ENCODE results near the gene PRKCB.
"Not testable (repeated sequence)": the region's sequence is repeated elsewhere in the genome, so short reads cannot be mapped to it uniquely, and the experiment has no call there.

Gene PRKCB

DNA sequence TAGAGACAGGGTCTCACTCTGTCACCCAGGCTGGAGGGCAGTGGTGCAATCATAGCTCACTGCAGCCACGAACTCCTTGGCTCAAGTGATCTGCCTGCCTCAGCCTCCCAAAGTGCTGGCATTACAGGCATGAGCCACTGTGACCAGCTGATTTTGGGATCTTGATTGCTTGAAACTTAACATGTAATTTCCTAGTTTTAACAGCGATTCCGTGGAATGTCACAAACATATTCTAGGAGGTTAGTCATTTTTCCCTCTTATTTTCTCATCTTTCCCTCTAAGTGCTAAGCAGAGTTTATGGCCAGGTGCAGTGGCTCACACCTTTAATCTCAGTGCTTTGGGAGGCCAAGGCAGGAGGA, 297.0 kb downstream of the PRKCB start:
- DNase-seq (ENCODE audit: low spot score): no peak

GRCh38 chr16:24135624-24136565, 300.1 kb downstream of the PRKCB start:
- no peak for DNase-seq (ENCODE audit: low spot score)

DNA sequence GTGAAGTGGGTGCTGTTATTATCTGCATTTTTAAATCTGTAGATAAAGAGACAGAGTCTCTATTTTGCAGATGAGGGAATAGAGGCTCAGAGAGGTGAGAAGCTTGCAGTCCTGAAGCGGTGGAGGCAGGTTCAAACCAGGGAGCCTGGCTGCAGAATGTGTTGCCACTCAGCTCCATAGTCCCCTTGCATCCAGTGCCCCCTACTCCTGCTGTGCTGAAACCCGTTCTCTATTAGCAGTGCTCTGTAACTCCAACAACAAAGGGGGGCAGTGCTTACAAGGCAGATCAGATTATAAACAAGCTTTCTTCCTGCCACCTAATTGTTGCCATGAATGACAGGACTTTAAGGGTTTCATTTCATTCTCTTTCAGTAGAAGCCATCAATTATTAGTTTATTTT, 302.2 kb downstream of the PRKCB start:
- no peak for DNase-seq (ENCODE audit: low spot score)

GRCh38 chr16:24138575-24138974, 302.8 kb downstream of the PRKCB start:
- DNase-seq (ENCODE audit: low spot score): no peak

- no peak for DNase-seq (ENCODE audit: low spot score)
Measured at GRCh38 chr16:24139282-24139681, 303.5 kb downstream of the PRKCB start.

DNA sequence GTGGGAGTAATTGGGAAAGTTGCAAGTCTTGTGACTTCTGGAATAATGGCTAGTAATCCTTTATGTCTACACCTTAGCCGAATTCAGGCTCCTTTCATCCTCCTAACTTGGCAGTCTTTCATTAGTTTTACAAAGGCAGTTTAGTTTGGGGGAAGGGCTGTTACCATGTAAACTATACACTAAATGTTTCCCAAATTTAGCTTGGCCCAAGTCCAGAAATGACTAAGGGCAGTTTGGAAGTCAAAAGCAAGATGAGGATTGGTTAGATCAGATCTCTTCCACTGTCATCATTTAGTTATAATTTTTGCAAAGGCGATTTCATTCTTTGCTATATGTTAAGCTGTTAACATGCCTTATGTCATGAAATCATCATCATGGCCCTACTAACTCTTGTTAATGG, 304.9 kb downstream of the PRKCB start:
- DNase-seq (ENCODE audit: low spot score): no peak

DNA sequence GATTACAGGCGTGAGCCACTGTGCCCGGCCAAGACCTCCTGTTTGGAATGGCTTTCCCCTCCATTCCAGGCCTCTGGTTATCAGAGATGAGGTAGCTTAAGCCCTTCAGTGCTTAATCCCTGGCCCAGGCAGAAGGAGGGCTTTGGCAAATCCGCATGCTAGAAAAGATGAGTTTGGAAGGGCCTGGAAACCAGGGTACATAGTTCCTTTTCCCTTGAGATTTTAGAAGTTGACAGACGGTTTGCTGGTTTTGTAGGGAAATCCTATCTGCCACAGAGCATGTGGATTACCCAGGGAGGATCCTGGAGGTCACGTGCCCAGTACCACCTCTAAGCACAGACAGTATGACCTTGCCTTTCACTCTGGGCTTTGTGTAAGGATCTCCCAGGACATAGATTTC, 305.7 kb downstream of the PRKCB start:
- no peak for DNase-seq (ENCODE audit: low spot score)

DNA sequence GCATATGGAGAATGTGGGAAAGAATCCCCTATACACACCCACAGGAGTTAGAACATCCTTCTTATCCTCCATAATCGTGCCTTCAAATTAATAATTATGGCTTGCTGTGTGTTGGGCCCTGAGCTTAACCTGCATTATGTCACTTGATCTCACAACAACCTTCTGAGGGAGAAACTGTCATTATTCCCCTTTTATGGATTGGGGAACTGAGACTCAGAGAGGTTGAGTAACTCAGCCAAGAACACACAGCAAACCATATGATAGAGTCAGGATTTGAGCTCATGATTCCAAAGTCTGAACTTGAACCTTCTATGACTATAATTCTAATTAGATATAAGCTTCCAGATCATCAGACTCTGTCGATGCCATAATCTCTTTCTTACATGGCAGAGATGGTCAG, 306.1 kb downstream of the PRKCB start:
- DNase-seq (ENCODE audit: low spot score): no peak

GRCh38 chr16:24145927-24146326, 310.1 kb downstream of the PRKCB start:
- DNase-seq (ENCODE audit: low spot score): no peak

DNA sequence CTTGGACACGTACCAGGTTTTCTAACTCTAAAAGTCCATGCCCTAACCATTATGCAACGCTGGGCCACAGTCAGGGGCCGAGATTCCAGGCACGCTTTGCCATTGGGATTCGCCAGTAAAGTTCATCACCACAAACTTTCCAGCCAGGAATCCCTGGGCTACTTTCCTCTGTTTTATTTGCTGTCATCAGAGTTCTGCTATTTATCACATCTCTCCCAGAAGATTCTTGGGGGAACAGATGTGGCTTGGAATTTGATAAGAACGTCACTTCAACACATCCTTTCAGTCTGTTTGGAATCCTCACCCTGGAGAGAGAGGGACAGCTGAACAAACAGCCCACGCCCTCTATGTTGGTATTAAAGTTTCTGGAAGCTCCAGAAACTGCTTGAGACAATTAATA, 310.7 kb downstream of the PRKCB start:
- DNase-seq (ENCODE audit: low spot score): no peak

DNA sequence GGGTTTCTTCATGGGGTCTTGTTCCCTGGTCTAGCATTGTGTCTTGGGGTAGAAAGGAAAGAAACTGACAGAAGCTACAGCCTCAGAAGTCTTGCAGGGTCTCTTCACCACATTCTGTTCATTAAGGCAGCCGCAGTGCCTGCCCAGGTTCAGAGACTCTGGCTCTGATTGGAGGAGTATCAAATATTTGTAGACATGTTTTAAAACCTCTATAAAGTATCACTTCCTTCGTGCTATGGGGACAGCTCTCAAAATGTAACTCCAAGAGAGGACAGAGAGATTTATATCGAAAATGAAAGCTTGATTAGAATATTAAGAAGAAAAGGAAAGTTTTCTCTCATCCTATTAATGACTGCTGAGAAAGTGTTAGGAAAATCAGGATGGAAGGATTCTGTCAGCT, 313.3 kb downstream of the PRKCB start:
- no peak for DNase-seq (ENCODE audit: low spot score)

GRCh38 chr16:24150282-24150681, 314.5 kb downstream of the PRKCB start:
- no peak for DNase-seq (ENCODE audit: low spot score)

DNA sequence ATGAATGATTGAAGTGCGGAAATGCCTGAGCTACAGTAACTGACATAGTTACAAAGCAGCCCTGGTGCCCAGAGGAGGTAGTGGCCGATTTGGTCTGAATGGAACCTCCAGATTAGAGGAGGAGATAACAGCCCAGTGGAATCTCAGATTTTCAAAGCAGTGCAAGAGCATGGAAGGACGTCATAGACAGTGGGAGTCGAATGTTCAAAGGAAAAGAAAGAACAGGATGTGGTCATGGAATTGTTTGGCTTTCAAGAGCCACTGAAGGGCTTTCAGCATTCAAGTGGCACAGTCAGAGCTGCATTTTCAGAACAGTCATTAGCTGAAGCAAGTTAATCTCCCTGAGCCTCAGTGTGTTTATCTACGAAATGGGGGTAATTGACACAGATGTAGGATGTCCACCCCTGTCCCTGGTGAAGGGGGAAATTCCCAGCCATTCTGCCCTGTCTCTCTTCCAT, 315.7 kb downstream of the PRKCB start:
- DNase-seq (ENCODE audit: low spot score): no peak

DNA sequence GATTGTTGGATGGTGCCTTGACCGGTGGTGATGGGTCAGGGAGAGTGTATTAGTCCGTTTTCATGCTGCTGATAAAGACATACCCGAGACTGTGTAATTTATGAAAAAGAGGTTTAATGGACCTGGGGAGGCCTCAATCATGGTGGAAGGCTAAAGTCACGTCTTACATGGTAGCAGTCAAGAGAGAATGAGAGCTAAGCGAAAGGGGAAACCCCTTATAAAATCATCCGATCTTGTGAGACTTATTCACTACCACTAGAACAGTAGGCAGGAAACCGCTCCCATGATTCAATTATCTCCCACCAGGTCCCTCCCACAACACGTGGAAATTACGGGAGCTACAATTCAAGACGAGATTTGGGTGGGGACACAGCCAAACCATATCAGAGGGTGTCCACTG, 316.3 kb downstream of the PRKCB start:
- not testable (repeated sequence) for DNase-seq (ENCODE audit: low spot score)

- no peak for DNase-seq (ENCODE audit: low spot score)
Measured at GRCh38 chr16:24152826-24153225, 317.0 kb downstream of the PRKCB start.

- no peak for DNase-seq (ENCODE audit: low spot score)
Measured at GRCh38 chr16:24156777-24157176, 321.0 kb downstream of the PRKCB start.

- no peak for DNase-seq (ENCODE audit: low spot score)
Measured at GRCh38 chr16:24163935-24164334, 328.2 kb downstream of the PRKCB start.

DNA sequence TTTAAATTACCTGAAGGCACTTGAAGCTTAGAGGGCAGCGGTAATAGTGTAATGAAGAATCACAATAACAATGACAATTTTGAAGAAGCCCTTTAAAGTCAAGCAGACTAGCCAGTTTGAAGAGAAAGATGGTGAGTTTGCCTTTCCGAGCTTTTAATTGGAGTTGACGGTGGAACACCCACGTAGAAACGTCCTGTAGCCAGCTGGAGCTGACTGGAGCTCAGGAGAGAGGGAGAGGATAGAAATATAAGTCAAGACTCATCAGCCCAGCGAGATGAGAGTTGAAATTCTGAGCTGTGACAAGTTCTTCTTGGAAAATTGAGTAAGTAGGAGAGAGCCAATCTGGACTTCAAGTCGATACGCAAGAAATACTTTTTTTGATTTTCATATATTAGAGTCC, 328.6 kb downstream of the PRKCB start:
- DNase-seq (ENCODE audit: low spot score): no peak

DNA sequence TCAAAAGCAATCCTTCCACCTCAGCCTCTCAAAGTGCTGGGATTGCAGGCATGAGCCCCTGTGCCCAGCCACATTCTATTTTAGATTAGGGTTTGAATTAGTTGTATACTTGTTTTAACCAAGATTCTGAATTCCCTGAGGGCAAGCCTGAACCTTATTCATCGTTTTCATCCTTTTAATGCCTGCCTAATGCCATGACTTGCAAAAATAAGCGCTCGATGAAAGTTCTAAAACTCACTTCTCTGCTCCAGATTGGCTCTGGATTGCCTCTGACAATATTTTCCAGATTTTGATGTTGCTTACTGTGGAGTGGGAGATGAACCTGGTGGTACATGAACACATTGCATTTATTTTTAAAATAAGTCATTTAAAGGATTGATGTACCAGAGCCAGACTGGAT, 329.5 kb downstream of the PRKCB start:
- no peak for DNase-seq (ENCODE audit: low spot score)

DNA sequence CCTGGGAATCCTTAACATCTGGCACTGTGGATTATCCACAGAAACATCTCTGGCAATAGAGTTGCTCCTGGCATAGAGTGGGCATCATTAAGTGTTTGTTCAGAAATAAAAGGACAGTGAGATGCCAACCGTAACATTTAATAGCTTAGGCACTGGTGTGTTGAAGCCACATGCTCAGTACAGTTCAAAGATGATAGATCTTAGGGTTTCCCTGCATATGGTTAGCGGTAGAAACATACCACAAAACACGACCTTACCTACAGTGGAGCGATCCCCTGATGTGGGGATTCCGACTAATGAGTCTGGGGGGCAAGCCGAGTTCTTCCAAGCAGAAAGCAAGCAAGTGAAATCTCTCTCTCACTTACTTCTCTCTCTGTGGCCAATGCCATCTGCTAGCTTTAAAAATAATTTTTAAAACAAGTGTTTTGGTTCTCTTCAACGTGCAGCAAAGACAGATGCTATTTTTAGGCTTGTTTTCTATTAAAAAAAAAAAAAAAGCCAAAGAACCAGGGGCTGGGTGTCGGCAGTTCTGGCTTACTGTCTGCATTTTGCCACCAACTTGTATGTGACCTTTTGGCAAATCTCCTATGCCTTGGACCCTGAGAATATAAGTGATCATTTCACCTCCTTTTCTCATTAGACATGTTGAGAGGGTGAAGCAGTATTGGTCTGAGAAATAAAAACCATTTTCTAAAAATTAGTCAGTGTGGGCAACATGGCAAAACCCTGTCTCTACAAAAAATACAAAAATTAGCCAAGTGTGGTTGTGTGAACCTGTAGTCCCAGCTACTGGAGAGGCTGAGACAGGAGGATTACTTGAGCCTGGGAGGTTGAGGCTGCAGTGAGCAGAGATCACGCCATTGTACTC, 331.1 kb downstream of the PRKCB start:
- DNase-seq (ENCODE audit: low spot score): no peak

DNA sequence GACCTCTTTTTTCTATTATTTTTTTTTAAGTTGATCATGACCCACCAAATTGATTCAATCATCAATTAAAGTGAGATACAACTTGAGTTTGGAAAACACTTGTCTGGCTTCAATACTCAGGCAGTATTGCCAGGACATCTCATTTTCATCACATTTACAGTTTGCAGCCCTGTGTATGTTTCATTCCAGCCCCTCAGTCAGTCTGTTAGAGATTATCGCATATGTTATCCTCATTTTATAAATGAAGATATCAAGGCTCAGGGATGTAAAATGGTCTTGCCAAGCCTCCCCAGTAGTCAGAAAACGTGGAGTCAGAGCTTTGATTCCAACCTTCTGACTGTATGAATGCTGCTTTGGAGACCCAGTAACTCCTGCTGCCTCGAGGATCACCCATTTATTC, 333.1 kb downstream of the PRKCB start:
- no peak for DNase-seq (ENCODE audit: low spot score)

- DNase-seq (ENCODE audit: low spot score): no peak
Measured at GRCh38 chr16:24170407-24170806, 334.6 kb downstream of the PRKCB start.

- DNase-seq (ENCODE audit: low spot score): no peak
Measured at GRCh38 chr16:24174504-24174903, 338.7 kb downstream of the PRKCB start.

Measured in hepatic stellate cell (primary cell).